ENCODE measurements around the gene NSD2.
"Not testable (repeated sequence)": the region's sequence is repeated elsewhere in the genome, so short reads cannot be mapped to it uniquely, and the experiment has no call there.

Gene NSD2

DNA sequence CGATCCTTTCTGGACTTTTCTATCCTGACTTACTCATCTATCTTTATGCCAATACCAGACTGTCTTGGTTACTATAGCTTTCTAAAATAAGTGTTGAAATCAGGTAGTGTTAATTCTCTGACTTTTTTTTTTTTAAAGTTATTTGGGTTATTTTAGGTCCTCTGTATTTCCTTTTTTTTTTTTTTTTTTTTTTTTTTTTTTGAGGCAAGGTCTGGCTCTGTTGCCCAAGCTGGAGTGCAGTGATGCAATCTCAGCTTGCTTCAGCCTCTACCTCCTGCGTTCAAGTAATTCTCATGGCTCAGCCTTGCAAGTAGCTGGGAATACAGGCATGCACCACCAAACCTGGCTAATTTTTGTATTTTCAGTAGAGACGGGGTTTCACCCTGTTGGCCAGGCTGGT, 140.4 kb downstream of the NSD2 start:
- TF ChIP-seq POLR2A (IDR thresholded peaks at IDR 0.05; ENCODE audit: extremely low read depth, insufficient read length) (no peak), MYC (IDR thresholded peaks at IDR 0.05; ENCODE audit: low read depth, low read length) (no peak)
- TF ChIP-seq, protein P1, sequence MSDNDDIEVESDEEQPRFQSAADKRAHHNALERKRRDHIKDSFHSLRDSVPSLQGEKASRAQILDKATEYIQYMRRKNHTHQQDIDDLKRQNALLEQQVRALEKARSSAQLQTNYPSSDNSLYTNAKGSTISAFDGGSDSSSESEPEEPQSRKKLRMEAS (IDR thresholded peaks at IDR 0.05; ENCODE audit: low read depth, low read length) = no peak
- TF ChIP-seq, protein P2, sequence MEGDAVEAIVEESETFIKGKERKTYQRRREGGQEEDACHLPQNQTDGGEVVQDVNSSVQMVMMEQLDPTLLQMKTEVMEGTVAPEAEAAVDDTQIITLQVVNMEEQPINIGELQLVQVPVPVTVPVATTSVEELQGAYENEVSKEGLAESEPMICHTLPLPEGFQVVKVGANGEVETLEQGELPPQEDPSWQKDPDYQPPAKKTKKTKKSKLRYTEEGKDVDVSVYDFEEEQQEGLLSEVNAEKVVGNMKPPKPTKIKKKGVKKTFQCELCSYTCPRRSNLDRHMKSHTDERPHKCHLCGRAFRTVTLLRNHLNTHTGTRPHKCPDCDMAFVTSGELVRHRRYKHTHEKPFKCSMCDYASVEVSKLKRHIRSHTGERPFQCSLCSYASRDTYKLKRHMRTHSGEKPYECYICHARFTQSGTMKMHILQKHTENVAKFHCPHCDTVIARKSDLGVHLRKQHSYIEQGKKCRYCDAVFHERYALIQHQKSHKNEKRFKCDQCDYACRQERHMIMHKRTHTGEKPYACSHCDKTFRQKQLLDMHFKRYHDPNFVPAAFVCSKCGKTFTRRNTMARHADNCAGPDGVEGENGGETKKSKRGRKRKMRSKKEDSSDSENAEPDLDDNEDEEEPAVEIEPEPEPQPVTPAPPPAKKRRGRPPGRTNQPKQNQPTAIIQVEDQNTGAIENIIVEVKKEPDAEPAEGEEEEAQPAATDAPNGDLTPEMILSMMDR (IDR thresholded peaks at IDR 0.05; ENCODE audit: low read depth, low read length) = no peak
- H3K4me3 ChIP-seq (ENCODE audit: low read depth, low read length) = no peak overlapping the region
- peak; percentile 75 for DNase-seq (ENCODE audit: low read depth)

GRCh38 chr4:2015008-2015407, 143.8 kb downstream of the NSD2 start:
- no peak overlapping the region for H3K4me3 ChIP-seq (ENCODE audit: low read depth, low read length)
- TF ChIP-seq, protein P1 (IDR thresholded peaks at IDR 0.05; ENCODE audit: low read depth, low read length) = no peak
- TF ChIP-seq, protein P2 (IDR thresholded peaks at IDR 0.05; ENCODE audit: low read depth, low read length) = no peak
- TF ChIP-seq MYC (IDR thresholded peaks at IDR 0.05; ENCODE audit: low read depth, low read length) (no peak), POLR2A (IDR thresholded peaks at IDR 0.05; ENCODE audit: extremely low read depth, insufficient read length) (no peak)
- DNase-seq (ENCODE audit: low read depth) = no peak

GRCh38 chr4:2021358-2022018, 150.3 kb downstream of the NSD2 start:
- DNase-seq (ENCODE audit: low read depth); H3K4me3 ChIP-seq (ENCODE audit: low read depth, low read length): not testable (repeated sequence)

GRCh38 chr4:2024683-2025082, 153.5 kb downstream of the NSD2 start:
- H3K4me3 ChIP-seq (ENCODE audit: low read depth, low read length) = no peak overlapping the region
- TF ChIP-seq MYC (IDR thresholded peaks at IDR 0.05; ENCODE audit: low read depth, low read length) (no peak), POLR2A (IDR thresholded peaks at IDR 0.05; ENCODE audit: extremely low read depth, insufficient read length) (no peak)
- TF ChIP-seq, protein P2 (IDR thresholded peaks at IDR 0.05; ENCODE audit: low read depth, low read length) = no peak
- TF ChIP-seq, protein P1 (IDR thresholded peaks at IDR 0.05; ENCODE audit: low read depth, low read length) = no peak

DNA sequence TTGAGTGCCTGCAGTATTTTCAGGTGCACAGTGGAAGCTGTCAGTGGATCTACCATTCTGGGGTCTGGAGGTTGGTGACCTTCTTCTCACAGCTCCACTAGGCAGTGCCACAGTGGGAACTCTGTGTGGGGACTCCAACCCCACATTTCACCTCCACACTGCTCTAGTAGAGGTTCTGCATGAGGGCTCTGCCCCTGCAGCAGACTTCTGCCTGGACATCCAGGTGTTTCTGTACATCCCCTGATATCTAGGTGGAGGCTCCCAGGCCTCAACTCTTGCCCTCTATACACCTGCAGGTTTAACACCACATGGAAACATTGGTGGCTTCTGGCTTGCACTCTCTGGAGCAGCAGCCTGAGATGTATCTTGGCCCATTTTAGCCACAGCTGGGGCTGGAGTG, 154.6 kb downstream of the NSD2 start:
- no peak overlapping the region for H3K4me3 ChIP-seq (ENCODE audit: low read depth, low read length)
- no peak for DNase-seq (ENCODE audit: low read depth)
- TF ChIP-seq, protein P2 (IDR thresholded peaks at IDR 0.05; ENCODE audit: low read depth, low read length) = no peak
- TF ChIP-seq, protein P1 (IDR thresholded peaks at IDR 0.05; ENCODE audit: low read depth, low read length) = no peak

More at GRCh38 chr4:2024683-2025082, 153.5 kb downstream of the NSD2 start:
- no peak for DNase-seq (ENCODE audit: low read depth)

GRCh38 chr4:2027120-2027519, 155.9 kb downstream of the NSD2 start:
- DNase-seq (ENCODE audit: low read depth); H3K4me3 ChIP-seq (ENCODE audit: low read depth, low read length): not testable (repeated sequence)

GRCh38 chr4:2031161-2031560, 160.0 kb downstream of the NSD2 start:
- not testable (repeated sequence) for DNase-seq (ENCODE audit: low read depth); H3K4me3 ChIP-seq (ENCODE audit: low read depth, low read length)
